Activated CD8-positive, alpha-beta T cell treated with anti-CD3 and anti-CD28 coated beads for 36 hours (primary cell): ENCODE data around the gene KCNMB3. TPM values are rescaled to one million over a fixed set of nuclear protein-coding genes. Genes with fewer than 3 reads are reported as not detected.

ENCODE experiments used
- ATAC-seq: fragments of 200-7000 bp; cut with Tn5 transposase; one replicate; pipeline ENCODE4 v1.10.0; 2021; ENCODE audit warnings: mild to moderate bottlenecking, moderate library complexity
- CTCF ChIA-PET: fragments of 350-600 bp; sonication (Branson Sonifier 250); formaldehyde crosslinking; loops from one replicate; lab custom pipeline; 2021; ENCODE audit warnings: antibody characterized with exemption; lab: Charles Lee
- POLR2A ChIA-PET: fragments of 350-600 bp; sonication (Branson Sonifier 250); formaldehyde crosslinking; loops from one replicate; lab custom pipeline; 2021; ENCODE audit warnings: antibody characterized with exemption; lab: Charles Lee
- DNase-seq: peaks from one replicate; pipeline ENCODE4 v3.0.0-alpha.2; 2020
- H3K27ac Mint-ChIP-seq: one replicate; pipeline ENCODE4 v1.8.0; 2021; ENCODE audit warnings: mild to moderate bottlenecking, mixed read lengths
- H3K27me3 Mint-ChIP-seq: one replicate; pipeline ENCODE4 v1.8.0; 2021; ENCODE audit warnings: mixed read lengths
- H3K36me3 Mint-ChIP-seq: one replicate; pipeline ENCODE4 v1.8.0; 2021; ENCODE audit warnings: low read depth, mixed read lengths
- H3K4me1 Mint-ChIP-seq: one replicate; pipeline ENCODE4 v1.8.0; 2021; ENCODE audit warnings: low read depth, mixed read lengths
- H3K4me3 Mint-ChIP-seq: one replicate; pipeline ENCODE4 v1.8.0; 2021; ENCODE audit warnings: mild to moderate bottlenecking, moderate library complexity, mixed read lengths
- H3K9me3 Mint-ChIP-seq: one replicate; pipeline ENCODE4 v1.8.0; 2021; ENCODE audit warnings: mixed read lengths
- CTCF ChIP-seq: fragments of 200-600 bp; IDR thresholded peaks from one replicate; pipeline ENCODE4 v1.8.0; 2022; ENCODE audit warnings: antibody characterized with exemption, mild to moderate bottlenecking
- intact Hi-C: fragments of 100-400 bp; cut with micrococcal nuclease; formaldehyde crosslinking; loops from one replicate; pipeline ENCODE4 v1.10.0; 2022
- total RNA-seq, 2 experiments: library from RNA; stranded (reverse); gene quantifications; one replicate each; pipeline ENCODE4 v1.2.3, GENCODE V29; 2021

KCNMB3 gene
- total RNA-seq, 2 experiments from 2014 or later = 0.34 TPM

DNA sequence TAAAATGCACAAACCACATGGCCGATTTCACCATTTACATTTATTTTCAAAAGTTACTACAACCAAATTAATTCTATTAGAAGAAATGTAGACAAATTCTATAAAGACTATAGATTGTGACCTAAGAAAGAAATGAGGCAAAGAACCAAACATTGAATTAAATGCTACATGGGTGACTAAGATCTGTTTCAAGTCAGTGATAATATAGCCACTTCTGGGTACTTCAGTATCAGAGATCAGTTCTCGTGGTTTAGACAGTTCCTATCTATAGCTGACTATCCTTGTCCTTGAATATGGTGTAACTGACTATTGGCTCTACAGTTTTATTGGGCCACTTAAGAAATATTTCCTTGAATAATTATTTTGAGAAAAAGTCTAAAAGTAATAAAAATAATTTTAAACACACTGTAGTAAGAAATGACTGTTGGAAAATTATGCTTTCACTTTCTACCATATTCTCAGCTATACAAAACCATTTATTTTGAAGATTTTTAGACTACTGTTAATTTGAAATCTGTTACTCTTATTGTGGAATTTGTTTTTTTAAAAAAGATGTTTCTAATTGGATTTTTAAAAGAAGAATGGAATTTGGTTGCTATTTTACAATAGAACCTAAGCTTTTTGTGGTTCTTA, 14.1 kb downstream of the KCNMB3 start:
- TF ChIP-seq CTCF = no peak
- no peaks in the 10 kb centered on the region for H3K9me3 Mint-ChIP-seq
- DNase-seq (no peak), ATAC-seq (peak; percentile 85)
- H3K27ac Mint-ChIP-seq = peak overlapping the region; percentile 32
- H3K27me3 Mint-ChIP-seq = no peaks in the 10 kb centered on the region
- CTCF ChIA-PET = interaction anchor here (1.2 kb wide), 1 partner anchor 222 kb away, joined by 4 read pairs; no protein-coding TSS in a partner anchor
- POLR2A ChIA-PET = no interaction called here
- peaks cover 9% of the 10 kb centered on the region for H3K36me3 Mint-ChIP-seq
- H3K4me3 Mint-ChIP-seq = no peak overlapping the region
- intact Hi-C loops = no loop called here
- H3K4me1 Mint-ChIP-seq = peaks cover 4% of the 10 kb centered on the region

GRCh38 chr3:179234199-179234598, 16.7 kb downstream of the KCNMB3 start:
- intact Hi-C loops = no loop called here
- DNase-seq (no peak), ATAC-seq (no peak)
- Mint-ChIP-seq H3K4me3 (no peak overlapping the region), H3K4me1 (peaks cover 4% of the 10 kb centered on the region), H3K27me3 (no peaks in the 10 kb centered on the region), H3K27ac (no peak overlapping the region), H3K36me3 (peaks cover 24% of the 10 kb centered on the region), H3K9me3 (no peaks in the 10 kb centered on the region)
- POLR2A ChIA-PET = no interaction called here
- CTCF ChIA-PET = interaction anchor here (1.1 to 1.2 kb wide), 2 partner anchors 12 to 219 kb away, joined by 3 read pairs; no protein-coding TSS in a partner anchor
- no peak for TF ChIP-seq CTCF

DNA sequence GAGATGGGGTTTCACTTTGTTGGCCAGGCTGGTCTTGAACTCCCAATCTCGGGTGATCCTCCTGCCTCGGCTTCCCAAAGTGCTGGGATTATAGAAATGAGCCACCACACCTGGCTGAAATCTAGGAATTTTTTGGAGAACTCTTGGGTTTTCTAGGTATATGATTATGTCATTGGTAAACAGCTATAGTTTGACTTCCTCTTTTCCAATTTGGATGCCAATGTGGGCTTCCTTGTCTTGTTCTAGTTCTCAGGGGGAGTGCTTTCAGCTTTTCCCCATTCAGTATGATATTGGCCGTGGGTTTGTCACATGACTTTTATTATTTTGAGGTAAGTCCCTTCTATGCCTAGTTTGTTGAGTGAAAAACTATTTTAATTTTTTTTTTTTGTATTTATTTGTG, 17.9 kb downstream of the KCNMB3 start:
- POLR2A ChIA-PET = no interaction called here
- CTCF ChIA-PET = interaction anchor here (0.6 to 1.2 kb wide), 3 partner anchors 11 to 218 kb away, joined by 3 to 4 read pairs (median 3); no protein-coding TSS in a partner anchor
- TF ChIP-seq CTCF = no peak
- Mint-ChIP-seq H3K4me3 (no peak overlapping the region), H3K27ac (no peak overlapping the region), H3K9me3 (no peaks in the 10 kb centered on the region), H3K27me3 (no peaks in the 10 kb centered on the region), H3K36me3 (peaks cover 24% of the 10 kb centered on the region), H3K4me1 (peaks cover 4% of the 10 kb centered on the region)
- DNase-seq = no peak
- intact Hi-C loops = no loop called here
- no peak for ATAC-seq

DNA sequence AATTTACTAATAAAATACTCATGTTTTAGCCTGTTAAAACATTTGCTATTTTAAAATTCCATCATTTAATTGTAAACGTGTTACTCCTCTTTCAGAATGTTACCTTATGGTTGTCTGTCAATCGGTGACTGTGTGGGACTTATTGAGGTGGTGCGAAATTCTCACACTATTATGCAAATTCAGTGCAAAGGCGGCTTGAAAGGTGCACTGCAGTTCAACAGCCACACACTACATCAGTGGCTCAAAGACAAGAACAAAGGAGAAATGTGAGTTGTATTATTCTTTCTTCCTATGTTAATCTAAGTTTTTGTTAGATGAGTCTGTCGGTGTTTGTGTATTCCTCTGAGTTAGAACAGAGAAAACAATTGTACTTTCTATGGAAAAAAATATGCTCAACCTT, 21.7 kb downstream of the KCNMB3 start:
- ATAC-seq (no peak), DNase-seq (no peak)
- Mint-ChIP-seq H3K4me3 (no peak overlapping the region), H3K4me1 (peaks cover 7% of the 10 kb centered on the region), H3K27me3 (no peaks in the 10 kb centered on the region), H3K36me3 (peaks cover 26% of the 10 kb centered on the region), H3K9me3 (no peaks in the 10 kb centered on the region), H3K27ac (no peak overlapping the region)
- TF ChIP-seq CTCF = no peak
- ChIA-PET POLR2A (no interaction called here), CTCF (no interaction called here)
- intact Hi-C loops = no loop called here

GRCh38 chr3:179227349-179227748, 23.6 kb downstream of the KCNMB3 start:
- CTCF ChIA-PET = no interaction called here
- Mint-ChIP-seq H3K27me3 (no peaks in the 10 kb centered on the region), H3K4me3 (no peak overlapping the region), H3K27ac (peak overlapping the region; percentile 31), H3K36me3 (peaks cover 26% of the 10 kb centered on the region), H3K9me3 (no peaks in the 10 kb centered on the region), H3K4me1 (peaks cover 7% of the 10 kb centered on the region)
- TF ChIP-seq CTCF = no peak
- DNase-seq (no peak), ATAC-seq (peak; percentile 53)
- intact Hi-C loops = no loop called here
- POLR2A ChIA-PET = interaction anchor here (1.0 kb wide), 1 partner anchor 48 kb away, joined by 3 read pairs; no protein-coding TSS in a partner anchor
